ENCODE results near the gene ZNRF1.

ZNRF1 gene

DNA sequence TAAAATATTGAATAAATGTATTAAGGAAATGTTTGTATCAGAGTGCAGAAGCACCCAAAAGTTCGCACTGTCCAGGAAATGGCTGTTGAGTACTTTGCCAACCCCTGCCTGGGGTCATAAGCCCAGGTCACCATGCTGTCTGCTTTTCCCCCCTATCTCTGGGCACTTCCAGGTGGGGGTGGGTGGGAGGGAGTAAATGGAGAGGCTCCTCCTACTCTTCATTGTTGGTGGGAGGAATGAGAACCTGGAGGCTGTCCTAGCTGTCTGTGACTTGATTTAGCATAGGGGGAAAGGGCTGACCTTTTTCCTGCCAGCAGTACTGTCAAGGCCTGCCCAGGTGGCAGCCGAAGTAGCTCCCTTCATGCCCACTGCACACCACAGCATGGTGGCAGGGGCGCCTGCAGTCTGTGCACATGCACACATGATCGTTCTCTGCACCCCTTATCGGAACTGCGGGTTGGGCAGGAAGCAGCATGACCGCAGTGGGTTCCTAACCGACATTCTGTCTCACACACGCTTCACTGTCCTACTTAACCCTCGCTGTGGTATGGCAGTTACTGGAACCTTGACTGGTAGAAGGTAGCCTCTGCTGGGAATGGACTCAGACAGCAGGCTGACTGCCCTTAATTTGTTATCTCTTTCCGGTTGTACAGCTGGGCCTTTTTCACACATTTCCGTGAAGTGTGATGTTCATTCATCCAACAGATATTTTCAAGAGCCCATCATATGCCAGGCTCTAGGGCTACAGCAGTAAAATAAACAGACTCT is 76.3 kb downstream of the ZNRF1 start:
- TF ChIP-seq NFIC (IDR thresholded peaks at IDR 0.05): no peak
- TF ChIP-seq, protein P1, sequence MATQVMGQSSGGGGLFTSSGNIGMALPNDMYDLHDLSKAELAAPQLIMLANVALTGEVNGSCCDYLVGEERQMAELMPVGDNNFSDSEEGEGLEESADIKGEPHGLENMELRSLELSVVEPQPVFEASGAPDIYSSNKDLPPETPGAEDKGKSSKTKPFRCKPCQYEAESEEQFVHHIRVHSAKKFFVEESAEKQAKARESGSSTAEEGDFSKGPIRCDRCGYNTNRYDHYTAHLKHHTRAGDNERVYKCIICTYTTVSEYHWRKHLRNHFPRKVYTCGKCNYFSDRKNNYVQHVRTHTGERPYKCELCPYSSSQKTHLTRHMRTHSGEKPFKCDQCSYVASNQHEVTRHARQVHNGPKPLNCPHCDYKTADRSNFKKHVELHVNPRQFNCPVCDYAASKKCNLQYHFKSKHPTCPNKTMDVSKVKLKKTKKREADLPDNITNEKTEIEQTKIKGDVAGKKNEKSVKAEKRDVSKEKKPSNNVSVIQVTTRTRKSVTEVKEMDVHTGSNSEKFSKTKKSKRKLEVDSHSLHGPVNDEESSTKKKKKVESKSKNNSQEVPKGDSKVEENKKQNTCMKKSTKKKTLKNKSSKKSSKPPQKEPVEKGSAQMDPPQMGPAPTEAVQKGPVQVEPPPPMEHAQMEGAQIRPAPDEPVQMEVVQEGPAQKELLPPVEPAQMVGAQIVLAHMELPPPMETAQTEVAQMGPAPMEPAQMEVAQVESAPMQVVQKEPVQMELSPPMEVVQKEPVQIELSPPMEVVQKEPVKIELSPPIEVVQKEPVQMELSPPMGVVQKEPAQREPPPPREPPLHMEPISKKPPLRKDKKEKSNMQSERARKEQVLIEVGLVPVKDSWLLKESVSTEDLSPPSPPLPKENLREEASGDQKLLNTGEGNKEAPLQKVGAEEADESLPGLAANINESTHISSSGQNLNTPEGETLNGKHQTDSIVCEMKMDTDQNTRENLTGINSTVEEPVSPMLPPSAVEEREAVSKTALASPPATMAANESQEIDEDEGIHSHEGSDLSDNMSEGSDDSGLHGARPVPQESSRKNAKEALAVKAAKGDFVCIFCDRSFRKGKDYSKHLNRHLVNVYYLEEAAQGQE (IDR thresholded peaks at IDR 0.05; ENCODE audit: low read depth): no peak
- no peak for TF ChIP-seq RAD21 (IDR thresholded peaks at IDR 0.05; ENCODE audit: low read depth)
- no peak for TF ChIP-seq YY1 (IDR thresholded peaks at IDR 0.05; ENCODE audit: low read depth)
- TF ChIP-seq TEAD4 (IDR thresholded peaks at IDR 0.05): no peak
- no peak for TF ChIP-seq FOXM1 (IDR thresholded peaks at IDR 0.05; ENCODE audit: borderline replicate concordance, low read depth)
- TF ChIP-seq CEBPB (IDR thresholded peaks at IDR 0.05): no peak
- no peak for TF ChIP-seq TAF1 (IDR thresholded peaks at IDR 0.05; ENCODE audit: low read depth)

DNA sequence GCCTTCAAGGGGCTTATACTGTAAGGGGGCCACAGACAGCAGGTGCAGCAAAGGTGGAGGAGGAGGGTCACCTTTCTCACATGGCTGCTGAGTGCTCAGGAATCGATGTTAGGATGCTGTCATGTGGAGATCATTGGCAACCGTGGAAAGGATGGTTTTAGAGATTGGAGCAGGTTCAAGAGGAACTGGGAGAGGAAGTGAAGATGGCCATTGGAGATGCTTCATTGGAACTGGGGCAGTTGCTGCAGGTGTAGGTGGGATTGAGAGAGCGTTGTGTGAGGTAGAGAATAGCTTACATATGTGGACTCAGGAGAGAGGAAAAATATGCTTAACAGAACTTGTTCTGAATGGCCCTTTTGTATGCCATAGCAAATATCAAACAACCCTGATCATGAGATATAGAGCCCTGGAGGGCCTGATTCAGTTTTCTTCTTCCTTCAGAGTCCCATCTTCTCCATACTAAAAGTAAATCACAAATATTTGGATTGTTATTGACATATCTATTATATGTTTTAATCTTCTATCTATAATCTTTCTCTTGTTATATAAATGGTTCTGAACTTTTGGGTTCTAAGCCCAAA is 77.0 kb downstream of the ZNRF1 start:
- no peak for TF ChIP-seq TEAD4 (IDR thresholded peaks at IDR 0.05)
- no peak for TF ChIP-seq TCF12 (IDR thresholded peaks at IDR 0.05; ENCODE audit: low read depth)
- TF ChIP-seq, protein P2, sequence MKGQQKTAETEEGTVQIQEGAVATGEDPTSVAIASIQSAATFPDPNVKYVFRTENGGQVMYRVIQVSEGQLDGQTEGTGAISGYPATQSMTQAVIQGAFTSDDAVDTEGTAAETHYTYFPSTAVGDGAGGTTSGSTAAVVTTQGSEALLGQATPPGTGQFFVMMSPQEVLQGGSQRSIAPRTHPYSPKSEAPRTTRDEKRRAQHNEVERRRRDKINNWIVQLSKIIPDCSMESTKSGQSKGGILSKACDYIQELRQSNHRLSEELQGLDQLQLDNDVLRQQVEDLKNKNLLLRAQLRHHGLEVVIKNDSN (IDR thresholded peaks at IDR 0.05): no peak
- TF ChIP-seq, protein P3, sequence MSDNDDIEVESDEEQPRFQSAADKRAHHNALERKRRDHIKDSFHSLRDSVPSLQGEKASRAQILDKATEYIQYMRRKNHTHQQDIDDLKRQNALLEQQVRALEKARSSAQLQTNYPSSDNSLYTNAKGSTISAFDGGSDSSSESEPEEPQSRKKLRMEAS (IDR thresholded peaks at IDR 0.05): no peak

DNA sequence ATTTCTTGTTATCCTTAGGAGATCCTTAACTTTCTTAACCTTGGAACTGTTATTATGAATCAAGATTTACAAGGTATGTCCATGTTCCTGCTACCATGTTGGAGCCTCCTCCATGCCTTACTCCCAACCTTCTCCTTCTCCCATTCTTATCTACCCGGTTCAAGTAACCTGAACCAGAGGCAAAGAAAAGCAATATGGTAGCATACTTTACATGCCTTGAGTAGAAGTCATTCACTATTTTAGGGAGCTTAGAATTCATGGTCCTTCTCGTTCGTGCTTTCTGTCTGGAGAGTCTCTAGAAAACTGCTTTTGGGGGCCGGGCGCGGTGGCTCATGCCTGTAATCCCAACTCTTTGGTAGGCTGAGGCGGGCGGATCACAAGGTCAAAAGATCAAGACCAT is 80.1 kb downstream of the ZNRF1 start:
- TF ChIP-seq TAF1 (IDR thresholded peaks at IDR 0.05; ENCODE audit: low read depth) (no peak), ZBTB7A (IDR thresholded peaks at IDR 0.05; ENCODE audit: low read depth) (no peak), EGR1 (IDR thresholded peaks at IDR 0.05) (no peak), CEBPB (IDR thresholded peaks at IDR 0.05) (no peak), CREB1 (IDR thresholded peaks at IDR 0.05; ENCODE audit: low read depth) (no peak), NFIC (IDR thresholded peaks at IDR 0.05) (no peak), TCF12 (IDR thresholded peaks at IDR 0.05; ENCODE audit: low read depth) (no peak)
- TF ChIP-seq, protein P1 (IDR thresholded peaks at IDR 0.05; ENCODE audit: low read depth): no peak
- TF ChIP-seq, protein P3 (IDR thresholded peaks at IDR 0.05): no peak
- TF ChIP-seq, protein P2 (IDR thresholded peaks at IDR 0.05): no peak

DNA sequence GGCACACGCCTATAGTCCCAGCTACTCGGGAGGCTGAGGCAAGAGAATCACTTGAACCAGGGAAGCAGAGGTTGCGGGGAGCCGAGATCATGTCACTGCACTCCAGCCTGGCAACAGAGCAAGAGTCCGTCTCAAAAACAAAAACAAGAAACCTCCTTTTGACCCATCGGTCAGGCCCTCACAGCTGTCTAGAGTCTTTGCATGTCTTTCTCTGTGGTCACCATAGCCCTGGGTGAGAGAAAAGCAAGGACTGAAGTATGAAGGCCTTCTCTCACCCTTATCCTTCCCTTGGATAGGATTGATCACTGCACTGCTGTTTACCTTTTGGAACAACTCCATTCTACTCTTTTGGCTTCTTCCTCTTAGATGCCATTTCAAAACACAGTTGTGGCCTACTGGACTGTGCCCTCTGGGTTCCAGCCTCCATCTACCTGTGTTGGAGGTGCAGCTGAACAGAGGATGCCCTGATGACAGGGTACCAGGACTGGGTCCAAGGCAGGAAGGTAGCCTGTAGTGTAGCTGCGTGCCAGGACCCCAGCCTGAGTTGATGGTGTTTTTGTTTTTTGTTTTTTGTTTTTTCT is 80.6 kb downstream of the ZNRF1 start:
- TF ChIP-seq TEAD4 (IDR thresholded peaks at IDR 0.05) (no peak), RAD21 (IDR thresholded peaks at IDR 0.05; ENCODE audit: low read depth) (no peak), TAF1 (IDR thresholded peaks at IDR 0.05; ENCODE audit: low read depth) (no peak), ZBTB7A (IDR thresholded peaks at IDR 0.05; ENCODE audit: low read depth) (no peak), TCF12 (IDR thresholded peaks at IDR 0.05; ENCODE audit: low read depth) (no peak), CREB1 (IDR thresholded peaks at IDR 0.05; ENCODE audit: low read depth) (no peak), CEBPB (IDR thresholded peaks at IDR 0.05) (no peak), EP300 (IDR thresholded peaks at IDR 0.05; ENCODE audit: borderline replicate concordance) (no peak), FOXM1 (IDR thresholded peaks at IDR 0.05; ENCODE audit: borderline replicate concordance, low read depth) (no peak), YY1 (IDR thresholded peaks at IDR 0.05; ENCODE audit: low read depth) (no peak), EGR1 (IDR thresholded peaks at IDR 0.05) (no peak), NFIC (IDR thresholded peaks at IDR 0.05) (no peak)
- TF ChIP-seq, protein P1 (IDR thresholded peaks at IDR 0.05; ENCODE audit: low read depth): no peak
- TF ChIP-seq, protein P2 (IDR thresholded peaks at IDR 0.05): no peak
- TF ChIP-seq, protein P3 (IDR thresholded peaks at IDR 0.05): no peak

Measured in Ishikawa (cell line).